CD1c-positive myeloid dendritic cell (primary cell): ENCODE results near the gene DRAP1.

ENCODE experiments used
- DNase-seq: peaks from one replicate; pipeline ENCODE4 v3.0.0-alpha.2; 2016; ENCODE audit errors: extremely low spot score

The DRAP1 gene

DNA sequence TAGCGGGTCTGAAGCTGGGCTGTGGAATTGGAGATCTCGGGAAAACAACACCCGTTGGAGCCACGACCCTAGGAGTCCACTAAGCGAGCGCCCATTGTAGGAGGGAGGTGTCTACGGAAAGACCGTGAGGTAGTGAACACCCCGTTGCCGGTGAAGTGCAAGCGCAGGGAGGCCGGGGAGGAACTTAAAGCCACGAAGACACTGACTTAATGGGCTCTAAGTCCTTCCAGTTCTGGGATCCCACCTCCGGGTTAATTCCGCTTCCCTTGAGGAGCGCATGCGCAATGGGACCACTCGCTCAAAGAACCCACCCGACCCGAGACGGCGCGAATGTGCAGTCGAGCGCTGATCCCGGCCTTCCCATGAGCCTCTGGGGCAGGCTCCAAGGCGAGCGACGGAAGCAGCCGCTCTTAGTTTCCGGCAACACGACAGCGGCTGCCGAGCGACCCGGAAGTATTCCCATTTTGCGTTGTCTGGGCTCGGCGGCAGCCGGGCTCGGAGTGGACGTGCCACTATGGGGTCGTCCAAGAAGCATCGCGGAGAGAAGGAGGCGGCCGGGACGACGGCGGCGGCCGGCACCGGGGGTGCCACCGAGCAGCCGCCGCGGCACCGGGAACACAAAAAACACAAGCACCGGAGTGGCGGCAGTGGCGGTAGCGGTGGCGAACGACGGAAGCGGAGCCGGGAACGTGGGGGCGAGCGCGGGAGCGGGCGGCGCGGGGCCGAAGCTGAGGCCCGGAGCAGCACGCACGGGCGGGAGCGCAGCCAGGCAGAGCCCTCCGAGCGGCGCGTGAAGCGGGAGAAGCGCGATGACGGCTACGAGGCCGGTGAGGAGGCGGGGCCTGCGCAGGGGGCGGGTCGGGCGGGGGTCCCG lies 42.3 kb downstream of the DRAP1 start, which contains the start of gene SART1:
Gene SART1, plus strand, starts transcription at position 468 of the 874 bp plus-strand sequence. Its CDS starts 47 bp downstream, at position 515.
- DNase-seq, result peak; percentile 98

DNA sequence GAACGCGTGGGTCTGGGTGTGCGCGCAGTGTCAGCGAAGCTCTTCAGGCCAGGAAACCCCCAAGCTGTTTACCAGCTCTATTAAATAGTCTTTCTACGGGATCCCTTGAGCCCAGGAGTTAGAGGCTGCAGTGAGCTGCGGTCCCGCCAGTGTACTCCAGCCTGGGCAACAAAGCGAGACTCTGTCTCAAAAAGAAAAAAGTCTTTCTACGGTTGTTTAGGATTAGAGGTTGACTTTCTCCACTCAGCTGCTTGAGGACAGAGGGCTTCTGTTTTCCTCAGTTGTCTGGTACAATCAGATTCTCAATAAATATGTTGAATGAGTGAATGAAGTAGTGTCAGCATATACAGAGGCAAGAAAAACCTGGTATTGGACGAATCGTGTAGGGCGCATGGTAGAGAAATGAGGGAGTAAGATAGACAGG lies 42.9 kb downstream of the DRAP1 start:
- no peak for DNase-seq

DNA sequence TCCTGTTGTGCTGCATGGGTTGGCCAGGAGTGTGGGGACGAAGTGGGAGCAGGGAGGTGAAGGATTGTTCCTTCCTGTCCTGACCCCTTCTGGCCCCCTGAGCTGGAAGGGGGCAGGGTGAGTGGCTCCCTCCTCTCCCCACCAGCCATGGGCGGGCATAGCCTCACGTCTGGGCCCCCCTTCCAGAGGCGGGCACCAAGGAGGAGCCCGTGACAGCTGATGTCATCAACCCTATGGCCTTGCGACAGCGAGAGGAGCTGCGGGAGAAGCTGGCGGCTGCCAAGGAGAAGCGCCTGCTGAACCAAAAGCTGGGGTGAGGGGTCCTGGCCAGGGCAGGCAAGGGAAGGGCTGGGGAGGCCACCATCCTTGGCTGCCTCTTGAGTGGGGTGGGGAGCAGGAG lies 45.7 kb downstream of the DRAP1 start:
- no peak for DNase-seq

DNA sequence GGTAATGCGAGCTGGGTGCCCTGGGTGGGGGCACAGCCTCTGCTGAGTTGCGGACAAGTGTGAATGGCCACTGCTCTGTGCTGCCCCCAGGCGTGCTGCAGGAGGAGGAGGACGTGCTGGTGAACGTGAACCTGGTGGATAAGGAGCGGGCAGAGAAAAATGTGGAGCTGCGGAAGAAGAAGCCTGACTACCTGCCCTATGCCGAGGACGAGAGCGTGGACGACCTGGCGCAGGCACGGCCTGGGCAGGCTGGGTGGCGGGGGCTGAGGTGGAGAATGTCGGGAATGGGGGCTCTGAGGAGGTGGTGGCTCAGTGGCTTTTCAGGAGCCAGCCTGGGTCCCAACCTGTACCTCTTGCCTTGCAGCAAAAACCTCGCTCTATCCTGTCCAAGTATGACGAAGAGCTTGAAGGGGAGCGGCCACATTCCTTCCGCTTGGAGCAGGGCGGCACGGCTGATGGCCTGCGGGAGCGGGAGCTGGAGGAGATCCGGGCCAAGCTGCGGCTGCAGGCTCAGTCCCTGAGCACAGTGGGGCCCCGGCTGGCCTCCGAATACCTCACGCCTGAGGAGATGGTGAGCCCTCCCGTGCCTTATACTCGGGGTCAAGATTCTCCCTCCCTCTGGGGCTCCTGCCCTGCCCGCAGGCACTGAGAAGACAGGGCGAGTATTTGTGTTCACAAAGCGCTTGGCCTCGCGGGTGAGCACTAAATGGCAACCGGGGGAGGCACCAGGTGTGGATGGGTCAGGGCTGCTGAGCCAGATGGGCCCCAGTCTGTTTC lies 46.9 kb downstream of the DRAP1 start:
- DNase-seq, result no peak

DNA sequence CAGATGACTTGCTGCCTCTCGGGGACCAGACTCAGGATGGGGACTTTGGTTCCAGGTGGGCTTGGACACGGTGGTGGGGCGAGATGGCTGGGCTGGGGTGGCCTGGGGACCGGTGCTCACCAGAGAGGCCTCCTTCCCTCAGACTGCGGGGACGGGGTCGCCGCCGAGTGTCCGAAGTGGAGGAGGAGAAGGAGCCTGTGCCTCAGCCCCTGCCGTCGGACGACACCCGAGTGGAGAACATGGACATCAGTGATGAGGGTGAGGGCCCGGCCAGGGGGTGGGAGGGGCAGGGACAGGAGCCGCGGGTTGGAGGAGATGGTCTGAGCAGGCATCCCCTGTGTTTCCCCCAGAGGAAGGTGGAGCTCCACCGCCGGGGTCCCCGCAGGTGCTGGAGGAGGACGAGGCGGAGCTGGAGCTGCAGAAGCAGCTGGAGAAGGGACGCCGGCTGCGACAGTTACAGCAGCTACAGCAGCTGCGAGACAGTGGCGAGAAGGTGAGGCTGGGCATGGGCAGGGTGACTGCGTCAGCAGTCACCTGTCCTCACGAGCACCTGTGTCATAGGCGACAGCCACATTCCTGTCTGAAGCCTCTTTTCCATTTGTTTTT lies 48.2 kb downstream of the DRAP1 start:
- no peak for DNase-seq

DNA sequence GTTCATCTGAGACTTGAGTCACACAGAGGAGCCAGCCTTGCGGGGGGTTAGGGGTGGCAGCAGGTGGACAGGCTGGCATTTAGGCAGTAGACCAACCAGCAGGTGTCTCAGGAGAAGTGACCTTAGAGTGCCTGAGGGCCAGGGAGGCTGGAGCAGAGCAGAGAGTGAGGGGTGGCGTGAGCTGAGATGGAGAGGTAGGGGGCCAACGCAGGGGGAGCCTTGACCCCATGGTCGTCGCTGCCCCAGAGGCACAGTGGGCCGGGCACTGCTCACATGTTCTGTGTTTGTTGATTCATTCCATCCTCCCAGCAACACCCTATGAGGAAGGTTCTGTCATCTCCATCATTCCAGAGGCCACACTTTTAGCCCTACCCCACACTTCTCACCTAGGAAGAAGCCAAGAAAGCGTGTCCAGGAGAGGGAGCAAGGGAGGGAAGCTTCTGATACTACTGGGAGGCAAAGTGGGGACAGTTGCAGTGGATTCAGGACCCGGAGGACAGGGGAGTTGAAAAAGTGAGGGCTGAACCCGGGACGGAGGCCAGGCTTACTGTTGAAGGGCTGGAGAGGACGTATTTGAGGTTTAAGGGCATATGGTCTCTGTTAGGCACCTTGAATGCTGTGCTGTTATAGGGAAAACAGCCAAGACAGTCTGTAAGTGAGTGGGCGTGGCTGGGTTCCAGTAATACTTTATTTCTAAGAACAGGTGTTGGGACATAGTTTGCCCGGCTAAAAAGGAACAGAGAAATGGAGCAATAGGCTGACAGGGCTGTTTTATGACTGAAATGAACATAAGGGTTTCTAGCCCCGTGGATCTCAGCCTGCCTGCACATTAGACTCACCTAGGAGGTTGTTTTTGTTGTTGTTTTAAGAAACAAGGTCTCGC lies 49.6 kb downstream of the DRAP1 start:
- peak; percentile 86 for DNase-seq
